BJ (cell line): ENCODE measurements around the gene EXOC6B. TPM values are rescaled to one million over a fixed set of nuclear protein-coding genes. Genes with fewer than 3 reads are reported as not detected.
"Not testable (repeated sequence)": the region's sequence is repeated elsewhere in the genome, so short reads cannot be mapped to it uniquely, and the experiment has no call there.

Experiments used
- CTCF ChIA-PET: fragments of 350-600 bp; formaldehyde crosslinking; extraction: SDS; loops from one replicate; lab custom pipeline; 2021; ENCODE audit warnings: antibody characterized with exemption, inconsistent platforms; lab: Yijun Ruan, JAX
- POLR2A ChIA-PET: fragments of 300-600 bp; sonication (Branson Sonifier 250); formaldehyde crosslinking; extraction: SDS; loops from one replicate; lab custom pipeline; 2021; ENCODE audit warnings: antibody characterized with exemption; lab: Charles Lee
- DNase-seq: peaks from one replicate; pipeline ENCODE4 v3.0.0-alpha.2; 2011; ENCODE audit warnings: low read depth
- H3K27me3 ChIP-seq: 2 replicates; pipeline ENCODE4 v1.6.0; 2011; ENCODE audit warnings: low read length; ENCODE audit not compliant: control insufficient read depth, insufficient read depth
- H3K36me3 ChIP-seq: 2 replicates; pipeline ENCODE4 v1.5.1; 2011; ENCODE audit warnings: low read length; ENCODE audit not compliant: control insufficient read depth, insufficient read depth
- H3K4me3 ChIP-seq: 2 replicates; pipeline ENCODE4 v1.5.1; 2011; ENCODE audit warnings: low read depth, mild to moderate bottlenecking, control low read depth, low read length
- polyA plus RNA-seq: library from polyadenylated mRNA; depleted of rRNA; stranded (reverse); fragments of >200 nt; gene quantifications from 2 replicates; pipeline ENCODE4 v1.2.3, GENCODE V29; 2011
- TF ChIP-seq, protein P1 (sequence below): IDR thresholded peaks from 2 replicates; pipeline ENCODE4 v1.5.1; 2011; ENCODE audit warnings: low read depth, mild to moderate bottlenecking, control low read depth, inconsistent platforms, low read length, moderate library complexity; ENCODE audit not compliant: insufficient read depth

Gene EXOC6B
- polyA plus RNA-seq, 1 experiment = 15.5 TPM

DNA sequence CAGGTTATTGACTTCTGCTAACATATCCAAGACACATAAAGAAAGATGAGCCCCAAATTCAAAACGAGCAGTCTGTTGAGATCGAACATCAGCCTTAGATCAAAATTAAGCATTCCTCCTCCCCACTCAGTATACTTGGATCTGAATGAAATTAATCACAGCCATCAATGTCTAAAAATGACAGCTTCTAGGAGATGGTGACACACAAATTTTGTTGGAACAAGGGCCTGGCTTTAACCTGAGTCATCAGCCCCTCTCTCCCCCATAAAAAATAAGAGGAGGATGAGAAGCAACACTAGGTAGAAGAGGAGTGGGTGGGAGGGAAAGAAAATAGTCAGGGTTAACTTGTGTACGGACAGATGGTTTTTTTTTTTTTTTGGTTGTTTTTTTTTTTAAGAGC is 223.1 kb downstream of the EXOC6B start:
- Histone ChIP-seq H3K27me3 (no peaks in the 10 kb centered on the region), H3K36me3 (no peaks in the 10 kb centered on the region), H3K4me3 (no peak overlapping the region)
- DNase-seq = no peak
- TF ChIP-seq, protein P1, sequence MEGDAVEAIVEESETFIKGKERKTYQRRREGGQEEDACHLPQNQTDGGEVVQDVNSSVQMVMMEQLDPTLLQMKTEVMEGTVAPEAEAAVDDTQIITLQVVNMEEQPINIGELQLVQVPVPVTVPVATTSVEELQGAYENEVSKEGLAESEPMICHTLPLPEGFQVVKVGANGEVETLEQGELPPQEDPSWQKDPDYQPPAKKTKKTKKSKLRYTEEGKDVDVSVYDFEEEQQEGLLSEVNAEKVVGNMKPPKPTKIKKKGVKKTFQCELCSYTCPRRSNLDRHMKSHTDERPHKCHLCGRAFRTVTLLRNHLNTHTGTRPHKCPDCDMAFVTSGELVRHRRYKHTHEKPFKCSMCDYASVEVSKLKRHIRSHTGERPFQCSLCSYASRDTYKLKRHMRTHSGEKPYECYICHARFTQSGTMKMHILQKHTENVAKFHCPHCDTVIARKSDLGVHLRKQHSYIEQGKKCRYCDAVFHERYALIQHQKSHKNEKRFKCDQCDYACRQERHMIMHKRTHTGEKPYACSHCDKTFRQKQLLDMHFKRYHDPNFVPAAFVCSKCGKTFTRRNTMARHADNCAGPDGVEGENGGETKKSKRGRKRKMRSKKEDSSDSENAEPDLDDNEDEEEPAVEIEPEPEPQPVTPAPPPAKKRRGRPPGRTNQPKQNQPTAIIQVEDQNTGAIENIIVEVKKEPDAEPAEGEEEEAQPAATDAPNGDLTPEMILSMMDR = no peak
- POLR2A ChIA-PET = no interaction called here
- CTCF ChIA-PET = interaction anchor here (1.5 kb wide), 1 partner anchor 142 kb away, joined by 6 read pairs; no protein-coding TSS in a partner anchor

- ChIA-PET POLR2A (no interaction called here), CTCF (no interaction called here)
- Histone ChIP-seq H3K4me3 (no peak overlapping the region), H3K36me3 (no peaks in the 10 kb centered on the region), H3K27me3 (no peaks in the 10 kb centered on the region)
- no peak for DNase-seq
- TF ChIP-seq, protein P1 = no peak
Observed at GRCh38 chr2:72602095-72602494, 223.7 kb downstream of the EXOC6B start.

GRCh38 chr2:72583836-72584235 is 242.0 kb downstream of the EXOC6B start:
- DNase-seq, H3K4me3 ChIP-seq, POLR2A ChIA-PET, H3K36me3 ChIP-seq, H3K27me3 ChIP-seq: not testable (repeated sequence)
- CTCF ChIA-PET = interaction anchor here (1.4 kb wide), 1 partner anchor 162 kb away, joined by 6 read pairs; no protein-coding TSS in a partner anchor

- no peak for DNase-seq
- ChIA-PET CTCF (interaction anchor here (1.3 to 1.5 kb wide), 3 partner anchors 162 to 1034 kb away, joined by 3 to 6 read pairs (median 3); no protein-coding TSS in a partner anchor), POLR2A (no interaction called here)
- TF ChIP-seq, protein P1 = no peak
- no peaks in the 10 kb centered on the region for H3K36me3 ChIP-seq
- no peaks in the 10 kb centered on the region for H3K27me3 ChIP-seq
- H3K4me3 ChIP-seq = no peak overlapping the region
Observed at GRCh38 chr2:72583376-72583775, 242.5 kb downstream of the EXOC6B start.

- ChIA-PET CTCF (interaction anchor here (0.7 to 4.4 kb wide), 4 partner anchors 9 to 1033 kb away, joined by 3 to 28 read pairs (median 4); no protein-coding TSS in a partner anchor), POLR2A (no interaction called here)
- TF ChIP-seq, protein P1 = no peak
- no peak for DNase-seq
- Histone ChIP-seq H3K4me3 (no peak overlapping the region), H3K27me3 (no peaks in the 10 kb centered on the region), H3K36me3 (no peaks in the 10 kb centered on the region)
Observed at GRCh38 chr2:72581560-72582181, 244.2 kb downstream of the EXOC6B start.
